Stimulated activated naive CD4-positive, alpha-beta T cell treated with Interleukin-2 at 50 U/mL for 16 hours (primary cell): ENCODE results near the gene SRSF10.
"Not testable (repeated sequence)": the region's sequence is repeated elsewhere in the genome, so short reads cannot be mapped to it uniquely, and the experiment has no call there.

Experiments
- DNase-seq: peaks from one replicate; lab custom pipeline; 2025; lab: John Stamatoyannopoulos, UW

Gene SRSF10

GRCh38 chr1:23997812-23998211 is 17.7 kb upstream of the SRSF10 start:
- no peak for DNase-seq

- no peak for DNase-seq
Measured at GRCh38 chr1:23996700-23997229, 16.6 kb upstream of the SRSF10 start.

GRCh38 chr1:23995431-23995837 is 15.3 kb upstream of the SRSF10 start:
- DNase-seq = no peak

GRCh38 chr1:23992011-23992410 is 11.9 kb upstream of the SRSF10 start:
- DNase-seq = not testable (repeated sequence)

- DNase-seq = no peak
Measured at GRCh38 chr1:23989263-23989662, 9.1 kb upstream of the SRSF10 start.

- not testable (repeated sequence) for DNase-seq
Measured at GRCh38 chr1:23987038-23987437, 6.9 kb upstream of the SRSF10 start.

- no peak for DNase-seq
Measured at GRCh38 chr1:23984417-23985186, 4.5 kb upstream of the SRSF10 start.

GRCh38 chr1:23980728-23981070 is 572 bp upstream of the SRSF10 start:
- peak; percentile 51 for DNase-seq

GRCh38 chr1:23979387-23979880 is 693 bp downstream of the SRSF10 start:
- no peak for DNase-seq

GRCh38 chr1:23978805-23979204 is 1.3 kb downstream of the SRSF10 start:
- DNase-seq = no peak

- DNase-seq = no peak
Measured at GRCh38 chr1:23977854-23978191, 2.3 kb downstream of the SRSF10 start.

- no peak for DNase-seq
Measured at GRCh38 chr1:23977187-23977853, 2.8 kb downstream of the SRSF10 start.

GRCh38 chr1:23967871-23968270 is 12.3 kb downstream of the SRSF10 start:
- DNase-seq = no peak

GRCh38 chr1:23966973-23967493 is 13.1 kb downstream of the SRSF10 start:
- no peak for DNase-seq

GRCh38 chr1:23964790-23965740 is 15.1 kb downstream of the SRSF10 start:
- no peak for DNase-seq

GRCh38 chr1:23964235-23964668 is 15.9 kb downstream of the SRSF10 start:
- DNase-seq = no peak

GRCh38 chr1:23963617-23964234 is 16.4 kb downstream of the SRSF10 start:
- DNase-seq = no peak

GRCh38 chr1:23960291-23961020 is 19.7 kb downstream of the SRSF10 start:
- no peak for DNase-seq

GRCh38 chr1:23959461-23960290 is 20.5 kb downstream of the SRSF10 start, which contains the start of gene PNRC2:
PNRC2 (plus strand) TSS chr1:23959828; CDS start chr1:23961458, 1,630 bp downstream.
- peak; percentile 97 for DNase-seq
